ENCODE measurements around the gene S100A8.

GRCh38 chr1:153368495-153368894 is 22.4 kb downstream of the S100A8 start:
- TF ChIP-seq CTCF (IDR thresholded peaks at IDR 0.05) (no peak), POLR2A (IDR thresholded peaks at IDR 0.05) (no peak)
